Activated CD4-positive, alpha-beta T cell treated with anti-CD3 and anti-CD28 coated beads, Interleukin-2, amount 10 ng/mL, durations not matched to agents 24 days and 14 days (primary cell): Measurements from ENCODE around the gene SMOC2. TPM values are rescaled to one million over a fixed set of nuclear protein-coding genes. Genes with fewer than 3 reads are reported as not detected.

Source experiments
- DNase-seq: peaks from one replicate; pipeline ENCODE4 v3.0.0; 2022
- H3K27ac Mint-ChIP-seq: one replicate; pipeline ENCODE4 v1.8.0; 2022; ENCODE audit warnings: mild to moderate bottlenecking, mixed read lengths
- H3K27me3 Mint-ChIP-seq: one replicate; pipeline ENCODE4 v1.8.0; 2022; ENCODE audit warnings: mixed read lengths
- H3K36me3 Mint-ChIP-seq: one replicate; pipeline ENCODE4 v1.8.0; 2022; ENCODE audit warnings: low read depth, mild to moderate bottlenecking, mixed read lengths
- H3K4me1 Mint-ChIP-seq: one replicate; pipeline ENCODE4 v1.8.0; 2021; ENCODE audit warnings: mixed read lengths
- H3K4me3 Mint-ChIP-seq: one replicate; pipeline ENCODE4 v1.8.0; 2022; ENCODE audit warnings: mild to moderate bottlenecking, moderate library complexity, mixed read lengths
- H3K9me3 Mint-ChIP-seq: one replicate; pipeline ENCODE4 v1.8.0; 2021; ENCODE audit warnings: mixed read lengths
- intact Hi-C: fragments of 100-400 bp; cut with micrococcal nuclease; formaldehyde crosslinking; loops from one replicate; pipeline ENCODE4 v1.15.1; 2023
- total RNA-seq: library from RNA; stranded (reverse); gene quantifications from 2 replicates; pipeline ENCODE4 v1.2.3, GENCODE V29; 2022

The SMOC2 gene
- total RNA-seq, 1 donor from 2014 or later = not detected

GRCh38 chr6:168420084-168420483, 20.9 kb upstream of the SMOC2 start:
- Mint-ChIP-seq H3K4me3 (no peak overlapping the region), H3K27me3 (peaks cover 4% of the 10 kb centered on the region), H3K9me3 (no peaks in the 10 kb centered on the region), H3K27ac (no peak overlapping the region), H3K36me3 (no peaks in the 10 kb centered on the region), H3K4me1 (no peaks in the 10 kb centered on the region)
- intact Hi-C loops = no loop called here
- DNase-seq = no peak

GRCh38 chr6:168420706-168421105, 20.3 kb upstream of the SMOC2 start:
- Mint-ChIP-seq H3K27ac (no peak overlapping the region), H3K27me3 (peaks cover 4% of the 10 kb centered on the region), H3K4me1 (no peaks in the 10 kb centered on the region), H3K36me3 (no peaks in the 10 kb centered on the region), H3K4me3 (no peak overlapping the region), H3K9me3 (no peaks in the 10 kb centered on the region)
- intact Hi-C loops = no loop called here
- DNase-seq = no peak

- Mint-ChIP-seq H3K27ac (no peak overlapping the region), H3K9me3 (no peaks in the 10 kb centered on the region), H3K27me3 (no peaks in the 10 kb centered on the region), H3K4me3 (no peak overlapping the region), H3K4me1 (no peaks in the 10 kb centered on the region), H3K36me3 (no peaks in the 10 kb centered on the region)
- DNase-seq = no peak
- intact Hi-C loops = no loop called here
Observed at GRCh38 chr6:168427184-168427583, 13.8 kb upstream of the SMOC2 start.

- no peak for DNase-seq
- no peaks in the 10 kb centered on the region for H3K9me3 Mint-ChIP-seq
- H3K36me3 Mint-ChIP-seq = no peaks in the 10 kb centered on the region
- H3K27me3 Mint-ChIP-seq = no peaks in the 10 kb centered on the region
- H3K4me3 Mint-ChIP-seq = no peak overlapping the region
- intact Hi-C loops = no loop called here
- no peaks in the 10 kb centered on the region for H3K4me1 Mint-ChIP-seq
- H3K27ac Mint-ChIP-seq = no peak overlapping the region
Observed at GRCh38 chr6:168428052-168428826, 12.7 kb upstream of the SMOC2 start.

- Mint-ChIP-seq H3K4me3 (no peak overlapping the region), H3K4me1 (no peaks in the 10 kb centered on the region), H3K9me3 (no peaks in the 10 kb centered on the region), H3K27ac (no peak overlapping the region), H3K36me3 (no peaks in the 10 kb centered on the region), H3K27me3 (no peaks in the 10 kb centered on the region)
- no peak for DNase-seq
- intact Hi-C loops = no loop called here
Observed at GRCh38 chr6:168428863-168429262, 12.1 kb upstream of the SMOC2 start.

- intact Hi-C loops = no loop called here
- no peaks in the 10 kb centered on the region for H3K36me3 Mint-ChIP-seq
- H3K27me3 Mint-ChIP-seq = peaks cover 3% of the 10 kb centered on the region
- DNase-seq = no peak
- H3K4me1 Mint-ChIP-seq = no peaks in the 10 kb centered on the region
- no peak overlapping the region for H3K27ac Mint-ChIP-seq
- no peak overlapping the region for H3K4me3 Mint-ChIP-seq
- H3K9me3 Mint-ChIP-seq = no peaks in the 10 kb centered on the region
Observed at GRCh38 chr6:168432196-168432595, 8.8 kb upstream of the SMOC2 start.

- Mint-ChIP-seq H3K36me3 (no peaks in the 10 kb centered on the region), H3K27me3 (peaks cover 10% of the 10 kb centered on the region), H3K9me3 (no peaks in the 10 kb centered on the region), H3K27ac (no peak overlapping the region), H3K4me3 (no peak overlapping the region), H3K4me1 (no peaks in the 10 kb centered on the region)
- intact Hi-C loops = no loop called here
- no peak for DNase-seq
Observed at GRCh38 chr6:168433898-168434297, 7.1 kb upstream of the SMOC2 start.

GRCh38 chr6:168434505-168434904, 6.5 kb upstream of the SMOC2 start:
- no peak overlapping the region for H3K4me3 Mint-ChIP-seq
- intact Hi-C loops = no loop called here
- DNase-seq = no peak
- H3K4me1 Mint-ChIP-seq = no peaks in the 10 kb centered on the region
- H3K36me3 Mint-ChIP-seq = no peaks in the 10 kb centered on the region
- H3K27ac Mint-ChIP-seq = no peak overlapping the region
- peaks cover 16% of the 10 kb centered on the region for H3K27me3 Mint-ChIP-seq
- no peaks in the 10 kb centered on the region for H3K9me3 Mint-ChIP-seq

- no peak overlapping the region for H3K27ac Mint-ChIP-seq
- H3K4me1 Mint-ChIP-seq = no peaks in the 10 kb centered on the region
- no peak overlapping the region for H3K4me3 Mint-ChIP-seq
- H3K36me3 Mint-ChIP-seq = no peaks in the 10 kb centered on the region
- H3K27me3 Mint-ChIP-seq = peaks cover 31% of the 10 kb centered on the region
- H3K9me3 Mint-ChIP-seq = no peaks in the 10 kb centered on the region
- no peak for DNase-seq
- intact Hi-C loops = no loop called here
Observed at GRCh38 chr6:168437751-168438150, 3.2 kb upstream of the SMOC2 start.

GRCh38 chr6:168438783-168439520, 2.0 kb upstream of the SMOC2 start:
- Mint-ChIP-seq H3K27ac (no peak overlapping the region), H3K27me3 (peaks cover 42% of the 10 kb centered on the region), H3K4me3 (no peak overlapping the region), H3K9me3 (no peaks in the 10 kb centered on the region), H3K4me1 (no peaks in the 10 kb centered on the region), H3K36me3 (no peaks in the 10 kb centered on the region)
- no peak for DNase-seq
- intact Hi-C loops = no loop called here

- Mint-ChIP-seq H3K9me3 (no peaks in the 10 kb centered on the region), H3K27me3 (peaks cover 49% of the 10 kb centered on the region), H3K36me3 (no peaks in the 10 kb centered on the region), H3K4me3 (no peak overlapping the region), H3K4me1 (no peaks in the 10 kb centered on the region), H3K27ac (no peak overlapping the region)
- DNase-seq = no peak
- intact Hi-C loops = no loop called here
Observed at GRCh38 chr6:168439794-168440450, 1.1 kb upstream of the SMOC2 start.

GRCh38 chr6:168441434-168442391, 729 bp downstream of the SMOC2 start:
- intact Hi-C loops = no loop called here
- H3K27me3 Mint-ChIP-seq = peaks cover 48% of the 10 kb centered on the region

GRCh38 chr6:168442646-168443045, 1.7 kb downstream of the SMOC2 start:
- H3K27me3 Mint-ChIP-seq = peaks cover 48% of the 10 kb centered on the region
- intact Hi-C loops = no loop called here
- H3K27ac Mint-ChIP-seq = no peak overlapping the region
- DNase-seq = no peak
- H3K4me1 Mint-ChIP-seq = no peaks in the 10 kb centered on the region
- H3K36me3 Mint-ChIP-seq = no peaks in the 10 kb centered on the region
- no peak overlapping the region for H3K4me3 Mint-ChIP-seq
- no peaks in the 10 kb centered on the region for H3K9me3 Mint-ChIP-seq

More at GRCh38 chr6:168441434-168442391, 729 bp downstream of the SMOC2 start:
- no peaks in the 10 kb centered on the region for H3K36me3 Mint-ChIP-seq
- no peak overlapping the region for H3K4me3 Mint-ChIP-seq
- no peak for DNase-seq
- no peaks in the 10 kb centered on the region for H3K4me1 Mint-ChIP-seq
- H3K27ac Mint-ChIP-seq = no peak overlapping the region
- H3K9me3 Mint-ChIP-seq = no peaks in the 10 kb centered on the region
